ENCODE measurements around the gene MRPS18C.
A peak's percentile ranks its signal among the peaks of the same experiment; 100 is the strongest.
"Not testable (repeated sequence)": the region's sequence is repeated elsewhere in the genome, so short reads cannot be mapped to it uniquely, and the experiment has no call there.

The MRPS18C gene

GRCh38 chr4:83496085-83496917 lies 40.4 kb downstream of the MRPS18C start:
- not testable (repeated sequence) for DNase-seq (ENCODE audit: low read depth in 2 of 2)

GRCh38 chr4:83498187-83498586 lies 42.3 kb downstream of the MRPS18C start:
- no peak for DNase-seq (ENCODE audit: low read depth in 2 of 2)

- not testable (repeated sequence) for DNase-seq (ENCODE audit: low read depth in 2 of 2)
These were observed 45.8 kb downstream of the MRPS18C start for GRCh38 chr4:83501671-83502070.

GRCh38 chr4:83503974-83504373 lies 48.1 kb downstream of the MRPS18C start:
- DNase-seq (ENCODE audit: low read depth in 2 of 2) = no peak

- no peak for DNase-seq (ENCODE audit: low read depth in 2 of 2)
These were observed 48.6 kb downstream of the MRPS18C start for GRCh38 chr4:83504503-83504902.

GRCh38 chr4:83504996-83505395 lies 49.1 kb downstream of the MRPS18C start:
- no peak for DNase-seq (ENCODE audit: low read depth in 2 of 2)

- DNase-seq (ENCODE audit: low read depth in 2 of 2) = peak; percentile 30 to 41
These were observed 53.3 kb downstream of the MRPS18C start for GRCh38 chr4:83509156-83509585.

GRCh38 chr4:83510442-83510841 lies 54.6 kb downstream of the MRPS18C start:
- DNase-seq (ENCODE audit: low read depth in 2 of 2) = no peak
